ENCODE data around the gene WAC.
A peak's percentile ranks its signal among the peaks of the same experiment; 100 is the strongest.

WAC gene

DNA sequence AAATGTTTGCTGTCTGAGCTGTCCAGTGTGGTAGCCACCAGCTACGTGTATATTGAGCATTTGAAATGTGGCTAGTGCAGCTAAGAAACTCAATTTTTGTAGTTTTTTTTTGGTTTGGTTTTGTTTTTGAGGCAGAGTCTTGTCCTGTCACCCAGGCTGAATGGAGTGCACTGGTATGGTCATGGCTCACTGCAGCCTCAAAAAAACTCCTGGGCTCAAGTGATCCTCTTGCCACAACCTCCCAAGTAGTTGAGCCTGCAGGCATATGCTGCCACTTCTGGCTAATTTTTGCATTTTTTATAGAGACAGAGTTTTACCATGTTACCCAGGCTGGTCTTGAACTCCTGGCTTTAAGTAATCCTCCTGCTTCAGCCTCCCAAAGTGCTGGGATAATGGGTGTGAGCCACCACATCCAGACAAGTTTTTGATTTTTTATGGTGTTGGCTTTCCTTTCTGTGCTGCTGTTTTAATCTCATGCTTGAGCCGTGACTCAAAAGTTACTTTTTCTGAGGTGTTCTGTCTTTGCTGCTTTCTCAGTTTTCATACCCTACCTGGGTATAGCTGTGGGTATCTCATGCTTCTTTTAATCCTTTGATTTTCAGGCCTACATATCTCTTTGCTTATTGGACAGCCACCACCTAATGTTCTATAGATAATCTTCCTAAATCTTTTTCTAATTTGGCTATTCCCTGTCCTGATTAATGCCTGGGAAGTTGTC lies 16.0 kb downstream of the WAC start:
- Mint-ChIP-seq H3K27ac (no peak overlapping the region), H3K27me3 (no peaks in the 10 kb centered on the region), H3K4me3 (peak overlapping the region; percentile 11), H3K9me3 (no peaks in the 10 kb centered on the region), H3K36me3 (peaks cover 16% of the 10 kb centered on the region), H3K4me1 (peaks cover 87% of the 10 kb centered on the region)

- Mint-ChIP-seq H3K4me1 (peaks cover 90% of the 10 kb centered on the region), H3K4me3 (peak overlapping the region; percentile 40), H3K9me3 (no peaks in the 10 kb centered on the region), H3K27me3 (no peaks in the 10 kb centered on the region), H3K36me3 (peaks cover 26% of the 10 kb centered on the region), H3K27ac (no peak overlapping the region)
These were observed 18.2 kb downstream of the WAC start for GRCh38 chr10:28551086-28551485.

DNA sequence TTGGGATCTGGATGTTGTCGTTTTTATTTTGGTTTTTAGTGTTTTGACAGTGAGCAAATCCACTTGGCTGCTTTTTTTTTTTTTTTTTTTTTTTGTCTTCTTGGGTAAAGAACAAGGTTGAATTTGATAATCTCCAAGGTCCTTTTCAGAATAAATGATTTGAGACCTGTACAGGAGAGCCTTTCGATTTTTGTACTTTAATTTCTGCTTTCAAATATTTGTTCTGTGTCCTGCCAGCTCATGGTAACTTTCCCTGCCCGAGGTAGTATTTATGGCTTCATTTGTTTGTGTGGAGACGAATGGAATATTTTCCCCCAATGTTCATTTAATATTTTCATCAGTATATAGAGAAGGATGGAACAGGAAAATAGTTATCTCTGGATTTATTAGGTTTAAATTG lies 19.9 kb downstream of the WAC start:
- Mint-ChIP-seq H3K4me3 (no peak overlapping the region), H3K27ac (peak overlapping the region; percentile 47), H3K27me3 (no peaks in the 10 kb centered on the region), H3K36me3 (peaks cover 24% of the 10 kb centered on the region), H3K4me1 (peaks cover 94% of the 10 kb centered on the region), H3K9me3 (no peaks in the 10 kb centered on the region)

DNA sequence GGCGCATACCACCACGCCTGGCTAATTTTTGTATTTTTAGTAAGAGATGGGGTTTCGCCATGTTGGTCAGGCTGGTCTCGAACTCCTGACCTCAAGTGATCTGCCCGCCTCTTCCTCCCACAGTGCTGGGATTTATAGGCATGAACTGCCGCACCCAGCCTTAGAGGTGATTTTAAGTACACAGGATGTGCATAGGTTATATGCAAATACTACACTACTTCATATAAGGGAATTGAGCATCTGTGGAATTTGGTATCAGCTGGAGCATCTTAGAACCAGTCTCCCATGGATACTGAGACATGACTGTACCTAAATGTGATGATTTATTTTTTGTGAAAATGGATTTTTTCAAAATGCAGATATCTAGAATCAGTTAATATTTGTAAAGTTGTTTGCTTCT lies 21.1 kb downstream of the WAC start:
- no peak overlapping the region for H3K4me3 Mint-ChIP-seq
- peaks cover 95% of the 10 kb centered on the region for H3K4me1 Mint-ChIP-seq
- no peak overlapping the region for H3K27ac Mint-ChIP-seq
- H3K9me3 Mint-ChIP-seq: no peaks in the 10 kb centered on the region
- no peaks in the 10 kb centered on the region for H3K27me3 Mint-ChIP-seq
- peaks cover 22% of the 10 kb centered on the region for H3K36me3 Mint-ChIP-seq

GRCh38 chr10:28554952-28555351 lies 22.0 kb downstream of the WAC start:
- Mint-ChIP-seq H3K27ac (peak overlapping the region; percentile 86), H3K4me1 (peaks cover 95% of the 10 kb centered on the region), H3K9me3 (no peaks in the 10 kb centered on the region), H3K4me3 (peak overlapping the region; percentile 16), H3K36me3 (peaks cover 21% of the 10 kb centered on the region), H3K27me3 (no peaks in the 10 kb centered on the region)

DNA sequence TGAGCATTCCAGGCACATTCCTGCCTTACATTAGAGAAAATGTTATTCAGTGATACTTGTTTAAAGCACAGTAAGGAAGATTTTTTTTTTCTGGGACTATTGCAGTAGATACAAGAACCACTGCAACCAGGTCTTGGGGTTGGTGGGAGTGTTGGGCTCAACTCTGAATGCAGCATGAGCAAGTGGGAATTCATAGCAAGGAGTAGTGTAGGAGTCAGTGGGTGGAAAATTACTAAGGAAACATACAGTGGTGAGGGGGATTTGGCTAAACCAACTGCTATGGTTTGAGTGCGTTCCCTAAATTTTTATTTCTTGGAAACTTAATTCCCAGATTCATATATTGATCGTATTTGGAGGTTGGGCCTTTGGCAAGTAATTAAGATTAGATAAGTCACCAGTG lies 22.4 kb downstream of the WAC start:
- no peaks in the 10 kb centered on the region for H3K9me3 Mint-ChIP-seq
- H3K4me3 Mint-ChIP-seq: peak overlapping the region; percentile 16
- H3K4me1 Mint-ChIP-seq: peaks cover 95% of the 10 kb centered on the region
- H3K36me3 Mint-ChIP-seq: peaks cover 20% of the 10 kb centered on the region
- H3K27ac Mint-ChIP-seq: no peak overlapping the region
- H3K27me3 Mint-ChIP-seq: no peaks in the 10 kb centered on the region

DNA sequence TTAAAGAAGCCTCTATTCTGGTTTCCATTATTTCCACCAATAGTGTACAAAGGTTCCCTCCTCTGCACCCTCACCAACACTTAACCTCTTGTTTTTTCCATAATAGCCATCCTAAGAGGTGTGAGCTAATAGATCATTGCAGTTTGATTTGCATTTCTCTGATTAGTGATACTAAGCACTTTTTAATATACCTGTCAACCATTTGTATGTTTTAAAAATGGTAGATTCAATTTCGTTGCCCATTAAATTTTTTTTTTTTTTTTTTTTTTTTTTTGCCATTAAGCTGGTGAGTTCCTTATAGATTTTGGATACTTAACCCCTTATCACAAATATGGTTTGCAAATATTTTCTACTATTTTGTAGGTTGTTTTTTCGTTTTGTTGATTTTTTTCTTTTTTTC lies 23.2 kb downstream of the WAC start:
- Mint-ChIP-seq H3K9me3 (no peaks in the 10 kb centered on the region), H3K4me1 (peaks cover 95% of the 10 kb centered on the region), H3K4me3 (no peak overlapping the region), H3K27ac (no peak overlapping the region), H3K27me3 (no peaks in the 10 kb centered on the region), H3K36me3 (peaks cover 23% of the 10 kb centered on the region)

- no peak overlapping the region for H3K4me3 Mint-ChIP-seq
- no peaks in the 10 kb centered on the region for H3K9me3 Mint-ChIP-seq
- no peaks in the 10 kb centered on the region for H3K27me3 Mint-ChIP-seq
- no peak overlapping the region for H3K27ac Mint-ChIP-seq
- H3K4me1 Mint-ChIP-seq: peaks cover 93% of the 10 kb centered on the region
- H3K36me3 Mint-ChIP-seq: peaks cover 29% of the 10 kb centered on the region
These were observed 25.3 kb downstream of the WAC start for GRCh38 chr10:28558186-28558585.

GRCh38 chr10:28558923-28559508 lies 26.1 kb downstream of the WAC start:
- peaks cover 92% of the 10 kb centered on the region for H3K4me1 Mint-ChIP-seq
- peak overlapping the region; percentile 66 for H3K27ac Mint-ChIP-seq
- peaks cover 31% of the 10 kb centered on the region for H3K36me3 Mint-ChIP-seq
- no peak overlapping the region for H3K4me3 Mint-ChIP-seq
- no peaks in the 10 kb centered on the region for H3K9me3 Mint-ChIP-seq
- H3K27me3 Mint-ChIP-seq: no peaks in the 10 kb centered on the region

- Mint-ChIP-seq H3K27me3 (no peaks in the 10 kb centered on the region), H3K36me3 (peaks cover 33% of the 10 kb centered on the region), H3K9me3 (no peaks in the 10 kb centered on the region), H3K4me3 (no peak overlapping the region), H3K27ac (peak overlapping the region; percentile 19), H3K4me1 (peaks cover 92% of the 10 kb centered on the region)
These were observed 26.7 kb downstream of the WAC start for GRCh38 chr10:28559618-28560017.

GRCh38 chr10:28560617-28561016 lies 27.7 kb downstream of the WAC start:
- Mint-ChIP-seq H3K4me1 (peaks cover 92% of the 10 kb centered on the region), H3K27me3 (no peaks in the 10 kb centered on the region), H3K4me3 (no peak overlapping the region), H3K36me3 (peaks cover 24% of the 10 kb centered on the region), H3K9me3 (no peaks in the 10 kb centered on the region), H3K27ac (peak overlapping the region; percentile 20)

GRCh38 chr10:28561531-28561930 lies 28.6 kb downstream of the WAC start:
- no peak overlapping the region for H3K4me3 Mint-ChIP-seq
- H3K9me3 Mint-ChIP-seq: no peaks in the 10 kb centered on the region
- peaks cover 24% of the 10 kb centered on the region for H3K36me3 Mint-ChIP-seq
- H3K4me1 Mint-ChIP-seq: peaks cover 92% of the 10 kb centered on the region
- H3K27me3 Mint-ChIP-seq: no peaks in the 10 kb centered on the region
- H3K27ac Mint-ChIP-seq: no peak overlapping the region

DNA sequence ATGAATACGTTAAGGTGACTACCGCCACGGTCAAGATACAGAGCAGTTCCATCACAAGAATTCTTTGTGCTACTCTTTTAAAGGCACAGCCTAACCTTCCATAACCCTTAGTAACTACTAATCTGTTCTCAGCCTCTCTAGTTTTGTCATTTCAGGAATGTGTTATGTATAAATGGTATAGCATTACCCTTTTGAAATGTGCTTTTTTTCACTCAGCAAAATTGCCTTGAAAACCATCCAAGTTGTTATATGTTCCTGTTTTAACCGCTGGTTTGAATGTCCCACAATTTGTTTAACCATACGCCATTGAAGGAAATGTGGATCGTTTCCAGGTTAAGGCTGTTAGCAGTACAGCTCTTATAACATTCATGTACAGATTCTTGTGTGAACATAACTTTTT lies 32.0 kb downstream of the WAC start:
- peaks cover 23% of the 10 kb centered on the region for H3K36me3 Mint-ChIP-seq
- H3K9me3 Mint-ChIP-seq: no peaks in the 10 kb centered on the region
- H3K27ac Mint-ChIP-seq: no peak overlapping the region
- no peaks in the 10 kb centered on the region for H3K27me3 Mint-ChIP-seq
- H3K4me3 Mint-ChIP-seq: no peak overlapping the region
- peaks cover 93% of the 10 kb centered on the region for H3K4me1 Mint-ChIP-seq

- Mint-ChIP-seq H3K36me3 (peaks cover 18% of the 10 kb centered on the region), H3K27ac (peak overlapping the region; percentile 41), H3K4me1 (peaks cover 91% of the 10 kb centered on the region), H3K4me3 (no peak overlapping the region), H3K9me3 (no peaks in the 10 kb centered on the region), H3K27me3 (no peaks in the 10 kb centered on the region)
These were observed 33.6 kb downstream of the WAC start for GRCh38 chr10:28566458-28567015.

DNA sequence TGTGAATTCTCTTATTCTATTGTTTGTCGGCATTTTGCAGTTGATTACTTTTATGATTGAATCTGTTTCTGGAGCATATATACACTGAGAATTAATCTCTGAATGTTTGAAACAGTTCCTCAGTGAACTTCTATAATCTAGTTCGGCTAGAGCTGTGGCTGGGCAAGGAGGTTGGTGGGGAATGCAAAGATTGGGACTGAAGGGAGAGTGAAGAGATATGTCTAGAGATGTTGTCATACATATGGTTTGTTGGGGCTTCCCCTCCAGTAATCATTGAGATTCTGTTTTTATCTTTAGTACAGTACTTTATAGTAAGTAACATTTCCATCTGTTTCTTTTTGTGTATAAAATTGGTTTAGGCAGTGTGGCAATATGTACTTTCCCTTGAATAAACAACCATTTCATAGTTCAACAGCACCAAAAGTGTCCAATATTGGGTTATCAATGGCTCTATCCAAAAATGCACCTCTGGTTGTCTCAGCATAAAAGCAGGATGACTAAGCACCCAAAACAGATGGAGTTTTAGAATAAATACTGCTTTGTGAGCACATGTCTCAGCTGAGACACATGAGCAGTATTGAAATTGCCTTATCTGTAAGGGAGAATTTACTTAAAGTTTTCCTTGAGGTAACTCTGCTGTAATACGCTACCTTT lies 36.7 kb downstream of the WAC start:
- H3K9me3 Mint-ChIP-seq: no peaks in the 10 kb centered on the region
- peak overlapping the region; percentile 52 for H3K27ac Mint-ChIP-seq

GRCh38 chr10:28570598-28570997 lies 37.7 kb downstream of the WAC start:
- no peaks in the 10 kb centered on the region for H3K27me3 Mint-ChIP-seq
- H3K36me3 Mint-ChIP-seq: peaks cover 16% of the 10 kb centered on the region
- H3K9me3 Mint-ChIP-seq: no peaks in the 10 kb centered on the region
- H3K4me1 Mint-ChIP-seq: peaks cover 93% of the 10 kb centered on the region
- H3K4me3 Mint-ChIP-seq: peak overlapping the region; percentile 24
- peak overlapping the region; percentile 18 for H3K27ac Mint-ChIP-seq

More for the DNA sequence above, 36.7 kb downstream of the WAC start:
- Mint-ChIP-seq H3K4me3 (peak overlapping the region; percentile 8), H3K27me3 (no peaks in the 10 kb centered on the region), H3K36me3 (peaks cover 13% of the 10 kb centered on the region), H3K4me1 (peaks cover 93% of the 10 kb centered on the region)

Data from activated naive CD4-positive, alpha-beta T cell treated with anti-CD3 and anti-CD28 coated beads, Interleukin-2, amount 50 U/mL, for 24 hours (primary cell).